ENCODE results near the gene CAPZA2.
"Not testable (repeated sequence)": the region's sequence is repeated elsewhere in the genome, so short reads cannot be mapped to it uniquely, and the experiment has no call there.

Gene CAPZA2

DNA sequence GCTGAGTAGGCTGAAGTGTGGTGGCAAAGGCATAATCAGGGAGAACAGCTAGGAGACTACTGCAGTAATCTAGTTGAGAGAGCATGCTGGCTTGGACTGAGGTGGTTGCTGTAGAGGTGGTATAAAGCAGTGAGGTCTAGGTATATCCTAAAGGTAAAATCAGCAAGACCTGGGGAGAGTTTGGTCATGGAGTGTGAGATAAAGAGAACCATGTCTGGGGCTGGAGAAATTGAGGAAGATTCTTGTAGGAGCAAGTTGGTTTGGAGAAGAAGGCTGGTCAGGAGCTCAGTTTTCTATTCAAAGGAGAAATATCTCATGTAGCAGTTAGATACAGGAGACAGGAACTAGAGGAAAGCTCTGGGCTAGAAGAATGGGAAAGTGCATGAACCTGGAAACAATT, 58.0 kb downstream of the CAPZA2 start:
- DNase-seq (ENCODE audit: low spot score): no peak

DNA sequence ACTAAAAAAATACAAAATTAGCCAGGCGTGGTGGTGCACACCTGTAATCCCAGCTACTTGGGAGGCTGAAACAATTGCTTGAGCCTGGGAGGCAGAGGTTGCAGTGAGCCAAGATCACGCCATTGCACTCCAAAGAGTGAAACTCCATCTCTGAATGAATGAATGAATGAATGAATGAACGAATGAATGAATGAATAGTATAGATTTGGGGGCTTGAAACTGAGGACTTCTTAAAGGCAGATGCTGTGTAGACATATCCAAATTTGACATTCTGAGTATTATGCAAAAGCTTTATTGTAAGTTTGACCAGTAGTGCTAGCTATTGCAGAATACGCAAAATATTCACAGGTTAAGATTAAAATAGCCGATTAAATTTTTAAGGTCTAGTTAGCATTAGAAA, 60.2 kb downstream of the CAPZA2 start:
- no peak for DNase-seq (ENCODE audit: low spot score)

DNA sequence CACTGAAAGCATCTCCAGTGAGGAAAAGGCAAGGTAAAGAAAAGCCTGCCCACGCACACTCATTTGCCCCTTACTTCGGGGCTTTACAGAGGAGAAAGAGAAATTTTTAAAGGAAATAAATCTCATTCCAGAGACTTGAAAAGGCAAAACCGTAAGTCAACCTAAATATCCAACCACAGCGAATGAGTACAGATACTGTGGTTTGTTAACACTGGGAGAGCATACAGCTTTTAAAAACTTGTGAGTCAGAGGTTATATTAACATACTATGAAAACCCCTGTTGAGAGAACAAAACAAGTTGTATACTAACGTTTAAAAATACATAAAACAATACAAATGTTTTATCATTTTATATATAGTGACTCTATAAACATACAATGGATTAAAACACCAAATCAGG, 62.4 kb downstream of the CAPZA2 start:
- no peak for DNase-seq (ENCODE audit: low spot score)

DNA sequence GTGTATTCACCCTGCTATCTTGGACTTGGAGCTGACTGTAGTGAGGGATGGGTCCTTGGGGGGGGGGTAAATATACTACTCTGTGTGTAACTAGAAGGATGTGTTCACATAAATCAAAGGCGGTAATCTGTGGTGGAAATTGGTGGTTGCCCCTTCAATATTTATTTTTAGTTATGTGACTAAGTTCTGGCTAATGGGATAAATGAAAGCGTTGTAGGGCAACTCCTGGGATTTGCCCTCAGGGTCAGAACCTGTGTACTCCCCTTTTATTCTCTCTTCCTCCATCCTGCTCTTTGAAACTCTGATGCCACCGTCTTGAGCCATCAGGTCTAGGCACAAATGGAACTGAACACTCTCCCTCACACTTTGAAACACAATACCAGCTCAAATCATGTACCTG, 66.6 kb downstream of the CAPZA2 start:
- no peak for DNase-seq (ENCODE audit: low spot score)

DNA sequence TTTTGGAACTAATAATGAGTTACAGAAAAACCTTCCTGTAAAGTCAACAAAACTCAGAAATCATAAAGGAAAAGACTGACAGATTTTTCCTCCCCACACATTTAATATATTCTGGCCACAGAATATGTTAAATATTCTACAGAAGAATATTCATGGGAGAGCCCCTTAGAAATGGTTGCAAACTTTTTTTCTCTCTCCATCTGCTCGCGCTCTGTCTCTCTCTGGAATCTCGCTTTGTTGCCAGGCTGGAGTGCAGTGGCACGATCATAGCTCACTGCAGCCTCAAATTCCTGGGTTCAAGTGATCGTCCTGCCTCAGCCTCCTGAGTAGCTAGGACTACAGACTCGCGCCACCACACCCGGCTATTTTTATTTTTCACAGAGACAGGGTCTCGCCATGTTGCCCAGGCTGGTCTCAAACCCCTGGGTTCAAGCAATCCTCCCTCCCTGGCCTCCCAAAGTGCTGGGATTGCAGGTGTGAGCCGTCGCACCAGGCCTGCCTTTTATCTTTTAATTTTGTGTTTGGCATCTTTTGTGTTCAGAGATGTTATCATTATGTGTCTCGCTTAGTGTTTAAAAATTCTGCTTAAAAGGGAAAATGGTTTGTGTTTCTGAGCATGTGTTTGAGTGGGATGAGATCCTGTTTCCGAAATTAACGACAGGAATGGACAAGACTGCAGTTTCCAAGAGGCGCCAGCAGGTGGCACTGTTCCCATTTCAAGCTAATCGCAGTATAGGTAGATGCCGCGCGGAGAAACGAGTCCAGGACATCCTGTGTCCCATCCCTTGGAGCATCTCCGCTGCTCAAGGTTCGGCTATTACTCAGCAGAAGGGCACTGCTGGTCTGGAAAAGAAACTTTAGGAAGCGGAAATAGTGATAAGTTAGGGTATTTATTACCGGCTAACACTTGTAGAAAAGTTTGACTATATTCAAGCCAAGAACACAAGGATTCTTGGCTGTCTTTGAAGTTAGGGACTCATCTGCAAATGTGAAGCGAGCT, 67.8 kb downstream of the CAPZA2 start:
- DNase-seq (ENCODE audit: low spot score): peak; percentile 78

DNA sequence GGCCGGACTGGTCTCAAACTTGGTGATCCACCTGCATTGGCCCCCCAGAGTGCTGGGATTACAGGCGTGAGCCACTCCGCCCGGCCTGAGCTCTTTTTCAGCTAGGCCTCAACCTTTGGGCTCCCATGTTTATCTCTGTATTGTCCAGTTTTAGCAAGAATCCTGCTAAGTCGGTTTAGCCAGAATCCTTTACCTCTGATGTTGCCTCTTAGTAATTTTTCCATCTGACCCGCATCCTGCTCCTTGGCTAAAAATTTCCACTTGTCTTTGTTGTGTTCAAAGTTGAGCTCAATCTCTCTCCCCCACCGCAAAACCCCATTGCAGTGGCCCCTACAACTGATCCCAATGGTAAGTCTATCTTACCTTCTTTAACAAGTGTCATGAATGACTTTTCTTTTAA, 70.2 kb downstream of the CAPZA2 start:
- DNase-seq (ENCODE audit: low spot score): no peak

DNA sequence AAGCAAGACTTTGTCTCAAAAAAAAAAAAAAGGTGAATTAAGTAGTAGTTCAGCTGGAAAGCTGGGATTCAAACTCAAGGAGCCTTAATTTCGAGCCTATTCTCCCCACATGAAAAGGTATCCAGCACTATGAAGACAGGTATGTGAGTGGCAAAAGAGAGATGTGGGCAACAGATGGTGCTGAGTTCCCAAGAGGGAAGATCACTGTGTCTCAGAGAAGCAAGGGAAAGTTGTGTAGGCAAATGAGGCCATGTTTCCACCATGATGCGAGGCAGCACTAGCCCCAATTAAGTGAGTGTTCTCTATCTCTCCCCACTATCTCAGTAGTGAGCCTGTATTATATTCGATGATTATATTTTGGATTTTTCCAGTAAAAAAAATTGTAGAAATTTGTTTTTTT, 71.1 kb downstream of the CAPZA2 start:
- DNase-seq (ENCODE audit: low spot score): no peak

DNA sequence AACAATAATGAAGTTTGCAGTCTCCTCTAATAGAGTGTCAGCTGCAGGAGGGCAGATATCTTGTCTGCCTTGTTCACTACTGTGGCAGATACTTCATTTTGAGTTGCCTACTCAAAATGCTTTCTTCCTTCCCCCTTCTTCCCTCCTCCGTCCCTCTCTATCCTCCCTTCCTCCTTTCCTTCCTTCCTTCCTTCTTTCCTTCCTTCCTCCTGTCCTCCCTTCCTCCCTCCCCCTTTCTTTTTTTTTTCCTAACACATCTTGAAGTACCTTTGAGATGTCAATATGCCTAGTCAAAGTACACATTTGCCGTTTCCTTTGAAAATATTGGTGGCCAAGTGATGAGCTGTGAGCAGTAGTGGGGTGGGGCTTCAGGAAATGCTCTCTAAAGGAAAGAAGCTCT, 72.2 kb downstream of the CAPZA2 start:
- no peak for DNase-seq (ENCODE audit: low spot score)

DNA sequence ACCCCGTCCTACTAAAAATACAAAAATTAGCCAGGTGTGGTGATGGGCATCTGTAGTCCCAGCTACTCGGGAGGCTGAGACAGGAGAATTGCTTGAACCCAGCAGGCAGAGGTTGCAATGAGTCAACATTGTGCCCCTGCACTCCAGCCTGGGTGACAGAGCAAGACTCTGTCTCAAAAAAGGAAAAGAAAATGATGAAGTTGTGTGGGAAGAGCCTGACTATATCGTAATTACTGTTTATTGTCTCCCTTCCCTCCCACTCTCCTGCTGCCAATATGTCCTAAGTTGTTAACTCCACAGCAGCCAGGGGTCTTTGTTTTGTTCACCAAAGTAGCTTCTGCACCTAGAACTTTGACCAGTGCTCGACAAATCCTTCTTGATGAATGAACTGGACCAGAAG, 74.5 kb downstream of the CAPZA2 start:
- not testable (repeated sequence) for DNase-seq (ENCODE audit: low spot score)

DNA sequence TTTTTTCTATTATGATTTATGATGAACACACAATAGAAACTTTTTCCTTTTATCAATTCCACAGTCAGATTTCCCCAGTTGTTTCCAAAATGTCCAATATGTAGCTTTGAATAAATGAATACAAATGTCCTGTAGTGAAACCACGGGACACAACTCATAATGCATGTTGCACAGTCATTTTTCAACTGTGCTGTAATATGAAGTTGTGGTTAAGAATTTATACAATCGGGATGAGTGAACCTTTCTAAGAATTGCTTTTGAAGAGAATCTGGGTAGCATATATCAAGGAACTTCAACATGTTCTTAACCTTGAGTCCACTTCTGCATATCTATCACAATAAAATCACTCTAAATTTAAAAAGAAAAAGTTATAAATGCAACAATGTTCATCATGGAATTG, 76.3 kb downstream of the CAPZA2 start:
- no peak for DNase-seq (ENCODE audit: low spot score)

DNA sequence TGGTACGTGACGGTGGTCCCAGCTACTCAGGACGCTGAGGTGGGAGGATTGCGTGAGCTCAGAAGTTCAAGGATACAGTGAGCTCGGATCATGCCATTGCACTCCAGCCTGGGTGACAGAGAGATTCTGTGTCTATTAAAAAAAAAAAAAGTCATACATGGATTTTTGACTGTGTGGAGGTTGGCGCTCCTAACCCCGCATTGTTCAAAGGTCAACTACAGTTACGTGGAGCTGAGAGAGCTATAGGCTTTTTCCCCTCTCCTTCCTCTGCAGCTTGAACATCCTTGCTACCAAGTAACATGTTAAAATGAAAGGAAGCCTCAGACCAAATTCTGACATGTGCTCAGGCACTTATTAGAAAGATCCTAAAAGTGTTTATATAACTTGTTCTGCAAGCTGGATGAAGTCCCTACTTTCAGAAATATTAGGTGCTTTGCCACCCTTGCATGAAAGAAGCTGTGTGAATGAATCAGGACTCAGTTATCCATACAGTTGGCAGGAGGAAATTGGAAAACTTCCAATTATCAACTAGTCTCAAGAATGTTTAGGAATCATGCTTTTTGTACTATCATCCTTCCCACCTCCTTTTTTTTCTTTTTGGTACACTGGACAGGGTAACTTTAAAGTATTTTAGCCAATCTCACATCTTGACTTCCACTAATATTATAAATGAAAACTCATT, 78.4 kb downstream of the CAPZA2 start:
- DNase-seq (ENCODE audit: low spot score): no peak

DNA sequence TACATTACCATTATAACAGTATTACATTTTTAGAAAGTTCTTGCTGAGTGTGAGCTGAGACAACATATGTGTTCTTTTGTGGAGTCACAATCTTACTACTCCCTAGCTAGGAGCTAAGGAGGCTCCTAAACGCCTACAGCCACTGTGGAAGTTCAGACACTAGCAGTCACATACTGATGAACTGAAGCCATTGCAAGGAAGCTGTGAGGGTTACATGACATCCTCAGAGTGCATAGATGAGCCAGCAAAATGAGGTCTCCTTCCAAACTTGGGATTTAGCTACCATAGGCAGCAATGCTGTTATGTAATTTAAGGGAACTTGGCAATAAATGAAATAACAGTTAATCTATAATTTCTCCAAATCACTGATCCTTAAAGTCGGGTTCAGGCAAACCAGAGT, 80.1 kb downstream of the CAPZA2 start:
- no peak for DNase-seq (ENCODE audit: low spot score)

DNA sequence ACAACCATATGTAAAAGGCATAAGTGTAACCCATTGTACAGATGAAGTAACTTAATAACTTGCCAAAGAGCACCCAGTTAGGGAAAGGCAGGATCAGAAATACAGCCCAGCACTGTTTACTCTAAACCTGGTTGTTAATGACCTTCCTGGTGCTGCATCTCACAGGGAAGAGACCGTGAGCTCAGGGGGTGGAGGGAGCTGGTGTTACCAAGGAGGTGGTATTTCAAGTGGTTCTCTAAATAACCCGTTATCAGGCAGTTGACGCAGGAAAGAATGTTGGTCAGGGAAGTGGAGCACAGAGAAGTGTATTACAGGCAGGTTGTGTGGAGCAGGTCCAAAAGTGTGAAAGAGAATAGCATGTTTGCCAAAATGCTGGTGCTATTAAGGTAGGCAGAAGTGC, 86.5 kb downstream of the CAPZA2 start:
- DNase-seq (ENCODE audit: low spot score): no peak

DNA sequence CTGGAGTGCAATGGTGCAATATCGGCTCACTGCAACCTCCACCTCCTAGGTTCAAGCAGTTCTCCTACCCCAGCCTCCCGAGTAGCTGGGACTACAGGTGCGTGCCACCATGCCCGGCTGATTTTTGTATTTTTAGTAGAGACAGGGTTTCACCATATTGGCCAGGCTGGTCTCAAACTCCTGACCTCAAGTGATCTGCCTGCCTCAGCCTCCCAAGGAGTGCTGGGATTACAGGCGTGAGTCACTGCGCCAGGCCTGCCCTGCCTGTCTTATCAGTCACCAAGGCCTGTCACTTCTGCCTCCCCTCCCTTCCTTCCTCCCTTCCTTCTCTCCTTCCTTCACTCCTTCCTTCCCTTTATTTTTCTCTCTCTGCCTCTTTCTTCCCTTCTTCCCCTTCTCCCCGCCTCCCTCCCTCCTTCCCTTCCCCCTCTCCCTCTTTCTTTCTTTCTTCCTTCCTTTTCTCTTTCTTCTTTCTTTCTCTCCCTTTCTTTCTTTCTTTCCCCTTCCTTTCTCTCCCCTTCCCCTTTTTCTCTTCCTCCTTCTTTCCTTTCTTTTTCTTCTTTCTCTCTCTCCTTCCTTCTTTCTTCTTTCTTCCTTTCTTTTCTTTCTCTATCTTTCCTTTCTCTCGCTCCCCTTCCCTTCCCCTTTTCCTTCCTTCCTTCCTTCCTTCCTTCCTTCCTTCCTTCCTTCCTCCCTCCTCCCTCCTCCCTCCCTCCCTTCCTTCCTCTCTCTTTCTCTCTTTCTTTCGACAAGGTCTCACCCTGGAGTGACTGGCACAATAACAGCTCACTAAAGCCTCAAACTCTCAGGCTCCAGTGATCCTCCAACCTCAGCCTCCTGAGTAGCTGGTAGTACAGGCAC, 87.8 kb downstream of the CAPZA2 start:
- DNase-seq (ENCODE audit: low spot score): no peak

DNA sequence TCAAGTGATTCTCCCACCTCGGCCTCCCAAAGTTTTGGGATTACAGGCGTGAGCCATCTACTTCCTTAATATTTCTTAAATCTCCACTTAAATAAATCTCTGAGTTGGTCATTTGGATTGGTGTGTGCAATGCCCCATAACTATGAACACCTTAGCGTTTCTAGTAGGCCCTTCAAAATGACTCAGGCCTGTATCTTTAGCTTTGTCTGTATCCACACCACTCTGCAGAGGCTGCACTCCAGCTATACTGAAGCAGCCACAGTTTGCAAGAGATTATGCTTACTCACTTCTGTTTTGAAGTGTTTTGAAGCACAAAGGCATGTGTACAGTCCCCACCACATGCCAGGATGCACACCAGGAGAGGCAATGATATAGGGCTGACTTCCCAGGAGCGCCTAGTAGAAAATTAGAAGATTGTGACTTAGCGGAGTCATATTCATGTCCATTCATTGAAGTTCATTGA, 88.5 kb downstream of the CAPZA2 start:
- DNase-seq (ENCODE audit: low spot score): no peak

DNA sequence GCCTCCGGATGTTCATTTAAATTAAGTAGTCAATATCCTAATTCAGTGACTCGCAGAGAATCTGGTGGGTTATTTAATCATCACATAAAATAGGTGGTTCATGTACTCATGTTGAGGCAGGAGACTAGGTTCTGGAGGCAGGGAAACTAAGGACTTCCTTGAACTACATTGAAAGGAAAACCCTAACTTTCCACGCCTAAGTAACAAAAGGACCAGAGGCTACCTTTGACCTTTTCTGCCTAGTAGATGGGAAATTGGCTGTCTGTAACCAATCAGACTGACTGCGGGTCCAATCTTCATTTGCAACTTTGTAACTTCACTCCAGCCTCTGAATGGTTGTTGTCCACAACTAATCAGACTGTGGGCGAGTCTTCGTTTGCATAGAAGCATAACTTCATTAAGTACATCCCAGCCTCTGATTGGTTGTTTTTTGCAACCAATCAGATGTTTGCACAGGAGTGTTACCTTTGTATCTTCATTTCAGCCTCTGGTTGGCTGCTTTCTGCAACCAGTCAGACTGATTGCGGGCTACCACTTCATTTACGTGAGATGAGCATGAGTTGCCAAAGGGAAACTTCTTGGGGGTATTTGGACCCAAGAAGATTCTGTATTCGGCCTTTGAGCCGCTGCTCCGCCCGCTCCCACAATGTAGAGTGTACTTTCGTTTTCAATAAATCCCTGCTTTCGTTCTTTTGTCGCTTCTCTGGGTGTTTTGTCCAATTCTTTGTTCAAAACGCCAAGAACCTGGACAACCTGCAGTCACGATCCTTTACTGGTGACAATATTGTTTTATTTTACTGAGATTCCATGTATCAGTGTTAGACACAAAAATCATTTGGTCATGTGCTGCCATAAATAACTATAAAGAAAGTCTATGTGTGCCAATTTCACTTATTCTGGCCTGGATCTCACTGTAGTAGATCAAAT, 89.2 kb downstream of the CAPZA2 start:
- DNase-seq (ENCODE audit: low spot score): no peak

DNA sequence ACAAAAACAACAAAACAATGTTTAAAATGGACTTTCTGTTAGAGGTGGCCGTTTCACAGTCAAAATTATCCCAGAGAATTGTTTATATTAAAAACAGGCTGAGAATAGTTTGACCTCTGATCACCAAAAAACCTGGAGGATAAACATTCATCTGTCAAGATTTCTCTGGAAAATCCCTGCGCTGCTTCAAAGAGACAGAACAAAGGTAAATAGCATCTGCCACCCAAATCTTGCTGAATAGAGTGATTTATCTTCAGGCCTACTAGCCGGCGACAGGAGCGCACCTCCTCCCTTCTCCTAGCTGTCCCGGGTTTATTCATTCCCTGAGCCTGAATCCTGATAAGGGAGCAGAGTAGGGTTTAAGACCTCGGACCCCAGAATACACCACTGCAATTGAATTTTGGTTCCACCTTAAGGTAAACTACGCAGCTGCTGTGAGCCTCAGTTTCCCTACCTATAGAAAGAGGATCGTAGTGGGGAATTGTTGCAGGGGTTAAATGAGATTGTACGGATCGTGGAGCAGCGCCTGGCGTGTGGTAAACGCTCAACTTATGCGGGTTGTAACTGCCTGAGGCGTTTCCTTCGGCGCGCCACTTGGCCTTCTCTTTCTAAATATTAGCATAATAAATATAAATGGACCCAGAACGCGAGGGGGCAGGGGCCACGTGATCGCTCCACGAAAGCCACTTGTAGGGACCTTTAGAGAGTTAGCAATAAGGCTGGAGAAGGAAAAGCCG, 90.4 kb downstream of the CAPZA2 start:
- DNase-seq (ENCODE audit: low spot score): no peak

DNA sequence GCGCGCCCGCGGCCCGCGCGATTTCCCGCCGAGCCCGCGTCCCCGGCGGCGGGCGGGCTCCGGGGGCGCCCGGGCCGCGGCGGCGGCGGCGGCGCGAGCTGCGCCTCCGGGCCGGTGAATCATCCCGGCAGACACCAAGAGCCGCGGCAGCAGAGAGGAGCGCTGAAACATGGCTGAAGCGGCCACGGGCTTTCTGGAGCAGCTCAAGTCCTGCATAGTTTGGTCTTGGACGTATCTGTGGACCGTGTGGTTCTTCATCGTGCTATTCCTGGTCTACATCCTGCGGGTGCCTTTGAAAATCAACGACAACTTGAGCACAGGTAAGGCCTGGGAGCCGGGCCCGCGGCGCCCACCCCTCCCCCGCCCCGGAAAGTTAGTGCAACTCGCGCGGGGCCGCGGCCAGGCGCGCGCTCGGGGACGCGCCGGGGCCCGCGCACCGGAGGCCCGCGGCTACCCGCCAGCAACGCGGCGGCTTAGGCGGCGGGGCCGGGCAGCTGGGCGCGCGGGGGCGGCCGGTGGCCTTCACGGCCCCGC, 91.1 kb downstream of the CAPZA2 start, which contains the start of gene ST7:
Gene ST7 (plus strand): TSS at position 130 of the 534 bp plus-strand sequence. CDS start 40 bp downstream, at position 170.
- DNase-seq (ENCODE audit: low spot score): peak; percentile 69

DNA sequence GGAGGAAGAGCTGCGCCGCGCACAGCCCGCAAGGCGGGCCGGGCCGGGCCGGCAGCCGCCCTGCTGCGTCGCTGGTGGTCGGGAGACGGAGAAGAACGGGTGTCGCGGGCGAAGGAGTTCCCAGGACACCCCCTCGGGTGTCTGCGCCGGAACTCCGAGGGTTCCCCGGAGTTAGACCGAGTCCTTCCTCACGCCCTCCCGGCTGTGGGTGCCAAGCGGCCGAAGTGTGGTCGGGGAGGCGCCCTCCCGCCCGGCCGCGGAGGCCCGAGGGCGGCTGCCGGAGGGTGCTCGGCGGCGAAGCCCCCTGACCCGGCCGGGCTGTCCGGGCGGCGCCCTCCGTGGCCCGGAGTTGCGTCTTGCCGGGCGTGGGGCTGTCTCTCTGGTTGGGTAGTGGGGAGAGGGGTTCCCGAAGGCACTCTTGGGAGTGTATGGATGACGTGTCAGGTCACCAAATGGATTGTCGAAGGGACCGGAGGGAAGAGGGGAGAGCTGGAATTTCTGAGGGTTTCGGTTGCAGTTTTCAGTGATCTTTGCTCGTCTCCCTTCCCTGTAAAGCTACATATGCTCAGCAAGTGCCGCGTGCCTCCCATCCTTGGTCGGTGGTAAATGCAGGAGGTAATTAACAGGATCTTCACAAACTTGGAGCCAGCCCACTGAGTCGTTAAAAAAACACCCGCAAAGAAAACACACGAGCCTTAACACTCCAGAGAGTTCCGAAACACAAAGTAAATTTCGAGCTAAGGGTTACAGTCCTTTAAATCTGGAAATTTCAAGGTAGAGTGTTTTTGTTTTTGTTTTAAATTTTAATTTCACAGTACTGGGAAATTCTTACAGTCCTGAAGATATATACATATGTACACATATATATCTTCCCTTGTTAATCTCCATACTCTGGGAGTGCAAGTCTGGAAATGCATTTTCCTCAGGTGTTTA, 91.8 kb downstream of the CAPZA2 start:
- DNase-seq (ENCODE audit: low spot score): peak; percentile 22

All from CD4-positive, alpha-beta T cell treated with Interleukin-2 at 100 ng/mL for 4 hours (primary cell).